Loucy (cell line): ENCODE data around the gene RAD23A.

Experiments
- CTCF ChIP-seq: fragments of 200-600 bp; sonication (generic); conservative IDR thresholded peaks from 2 replicates; pipeline ENCODE4 v1.5.1; 2014; ENCODE audit warnings: mild to moderate bottlenecking, antibody characterized with exemption, low read length
- EZH2phosphoT487 ChIP-seq: fragments of 200-600 bp; IDR thresholded peaks from 2 replicates; pipeline ENCODE4 v1.6.1; 2018; ENCODE audit warnings: antibody characterized with exemption, mild to moderate bottlenecking, moderate library complexity, borderline replicate concordance

- TF ChIP-seq CTCF (no peak), EZH2phosphoT487 (no peak)
Measured at GRCh38 chr19:12994701-12995595, 49.3 kb downstream of the RAD23A start, which contains the start of gene NFIX.
